T-cell (primary cell): ENCODE measurements around the gene DDIAS. TPM values are rescaled to one million over a fixed set of nuclear protein-coding genes. Genes with fewer than 3 reads are reported as not detected.
"Not testable (repeated sequence)": the region's sequence is repeated elsewhere in the genome, so short reads cannot be mapped to it uniquely, and the experiment has no call there.

ENCODE experiments used
- ATAC-seq, 4 experiments: fragments of 200-7000 bp in 3 of 4; fragments of 150-1000 bp in 1 of 4; cut with Tn5 transposase; replicated peaks in 1 of 4; 1 replicate in 3 of 4; 2 replicates in 1 of 4; pipeline ENCODE4 v1.10.0; 2021; ENCODE audit warnings: moderate library complexity in 3 of 4, mild to moderate bottlenecking in 2 of 4, moderate number of reproducible peaks in 1 of 4
- CTCF ChIA-PET, 2 donors: fragments of 300-600 bp; sonication (Branson Sonifier 250); formaldehyde crosslinking; loops; one replicate each; lab custom pipeline; 2022; ENCODE audit warnings: antibody characterized with exemption in 2 of 2; lab: Charles Lee
- POLR2A ChIA-PET, 2 donors: fragments of 300-600 bp; sonication (Branson Sonifier 250); formaldehyde crosslinking; loops; one replicate each; lab custom pipeline; 2022; ENCODE audit warnings: antibody characterized with exemption in 2 of 2; lab: Charles Lee
- DNase-seq, 35 experiments: peaks; one replicate each; pipeline versions ENCODE4 v3.0.0 to v3.0.0-alpha.2; 2013 to 2023
- H3K27ac ChIP-seq: one replicate; pipeline ENCODE4 v1.5.1; 2013; ENCODE audit warnings: low read length
- H3K27me3 ChIP-seq, 2 experiments: replicated peaks in 1 of 2; 1 replicate in 1 of 2; 2 replicates in 1 of 2; pipeline versions ENCODE4 v1.6.1 to v1.7.0; 2013; ENCODE audit warnings: low read length in 1 of 2, mixed read lengths in 1 of 2; ENCODE audit not compliant: control insufficient read depth in 2 of 2, insufficient read depth in 2 of 2; ENCODE audit errors: extremely low read depth in 1 of 2
- H3K36me3 ChIP-seq, 2 donors: 1 replicate in 1 of 2; 2 replicates in 1 of 2; pipeline versions ENCODE4 v1.6.1 to v1.7.0; 2013; ENCODE audit warnings: low read length in 1 of 2; ENCODE audit not compliant: control insufficient read depth in 2 of 2, insufficient read depth in 1 of 2; ENCODE audit errors: extremely low read depth in 1 of 2
- H3K4me1 ChIP-seq, 2 experiments: 1 replicate in 1 of 2; 2 replicates in 1 of 2; pipeline versions ENCODE4 v1.6.1 to v1.7.0; 2013; ENCODE audit warnings: low read length in 2 of 2, mixed read lengths in 1 of 2; ENCODE audit not compliant: insufficient read depth in 2 of 2, control insufficient read depth in 1 of 2; ENCODE audit errors: extremely low read depth in 1 of 2
- H3K4me3 ChIP-seq, 2 donors: 1 replicate in 1 of 2; 2 replicates in 1 of 2; pipeline versions ENCODE4 v1.5.1 to v1.7.0; 2013; ENCODE audit warnings: mild to moderate bottlenecking in 2 of 2, low read length in 1 of 2, moderate library complexity in 1 of 2; ENCODE audit not compliant: control insufficient read depth in 1 of 2; ENCODE audit errors: extremely low read depth in 1 of 2
- H3K9me3 ChIP-seq: 2 replicates; pipeline ENCODE4 v1.7.0; 2013
- H3K27ac Mint-ChIP-seq, 2 donors: one replicate each; pipeline ENCODE4 v1.8.0; 2020 to 2021; ENCODE audit warnings: mild to moderate bottlenecking in 2 of 2, mixed read lengths in 2 of 2
- H3K27me3 Mint-ChIP-seq, 2 donors: one replicate each; pipeline ENCODE4 v1.8.0; 2021 to 2022; ENCODE audit warnings: mixed read lengths in 2 of 2
- H3K36me3 Mint-ChIP-seq: one replicate; pipeline ENCODE4 v1.8.0; 2021; ENCODE audit warnings: mixed read lengths
- H3K4me1 Mint-ChIP-seq, 3 donors: one replicate each; pipeline ENCODE4 v1.8.0; 2020 to 2022; ENCODE audit warnings: mixed read lengths in 3 of 3, mild to moderate bottlenecking in 1 of 3
- H3K4me3 Mint-ChIP-seq, 3 donors: one replicate each; pipeline ENCODE4 v1.8.0; 2020 to 2022; ENCODE audit warnings: mild to moderate bottlenecking in 3 of 3, mixed read lengths in 3 of 3, moderate library complexity in 3 of 3
- H3K9me3 Mint-ChIP-seq, 3 donors: one replicate each; pipeline ENCODE4 v1.8.0; 2020 to 2022; ENCODE audit warnings: mixed read lengths in 3 of 3
- WGBS: methylation state at CpG from one replicate; pipeline ENCODE4 v1.1.5; 2013; ENCODE audit warnings: missing lambda C conversion rate; ENCODE audit not compliant: insufficient coverage; 5-methylcytosine and 5-hydroxymethylcytosine counted together
- total RNA-seq, 35 experiments: library from RNA in 6 of 35; stranded (reverse) in 6 of 35; fragments of 120-200 nt in 1 of 35; gene quantifications; one replicate each; pipeline versions ENCODE4 v1.2.1 to v1.2.4 and lab custom pipeline; 2013 to 2026

The DDIAS gene
- total RNA-seq, 5 donors from 2014 or later (not counting 1 experiment from before 2014, with no cell fraction given) = 0.55 to 1.9 (median 1.3) TPM

GRCh38 chr11:82922396-82923173 lies 21.0 kb downstream of the DDIAS start:
- WGBS = 92% methylated on average over 8 of the region's 8 CpGs
- H3K36me3 Mint-ChIP-seq = peaks cover 13% of the 10 kb centered on the region
- not testable (repeated sequence) for H3K36me3 ChIP-seq, H3K27me3 ChIP-seq, H3K9me3 ChIP-seq, H3K27me3 Mint-ChIP-seq, H3K27ac ChIP-seq, DNase-seq, H3K4me3 ChIP-seq, ATAC-seq
- ChIA-PET CTCF (interaction anchor here in 1 of 2 donors (0.6 kb wide), 1 partner anchor 331 kb away, joined by 3 read pairs; no protein-coding TSS in a partner anchor), POLR2A (interaction anchor here in 1 of 2 donors (0.6 kb wide), 1 partner anchor 8 kb away, joined by 3 read pairs; no protein-coding TSS in a partner anchor)
- H3K4me3 Mint-ChIP-seq = peak overlapping the region in 1 of 3 donors; percentile 75
- H3K4me1 ChIP-seq = peaks cover 6 to 22% of the 10 kb centered on the region in 2 experiments
- H3K4me1 Mint-ChIP-seq = peaks cover 54 to 59% (median 58%) of the 10 kb centered on the region in 3 donors
- H3K27ac Mint-ChIP-seq = peak overlapping the region; percentile 79 to 82
- peaks cover 4 to 10% (median 5%) of the 10 kb centered on the region in 3 donors for H3K9me3 Mint-ChIP-seq

DNA sequence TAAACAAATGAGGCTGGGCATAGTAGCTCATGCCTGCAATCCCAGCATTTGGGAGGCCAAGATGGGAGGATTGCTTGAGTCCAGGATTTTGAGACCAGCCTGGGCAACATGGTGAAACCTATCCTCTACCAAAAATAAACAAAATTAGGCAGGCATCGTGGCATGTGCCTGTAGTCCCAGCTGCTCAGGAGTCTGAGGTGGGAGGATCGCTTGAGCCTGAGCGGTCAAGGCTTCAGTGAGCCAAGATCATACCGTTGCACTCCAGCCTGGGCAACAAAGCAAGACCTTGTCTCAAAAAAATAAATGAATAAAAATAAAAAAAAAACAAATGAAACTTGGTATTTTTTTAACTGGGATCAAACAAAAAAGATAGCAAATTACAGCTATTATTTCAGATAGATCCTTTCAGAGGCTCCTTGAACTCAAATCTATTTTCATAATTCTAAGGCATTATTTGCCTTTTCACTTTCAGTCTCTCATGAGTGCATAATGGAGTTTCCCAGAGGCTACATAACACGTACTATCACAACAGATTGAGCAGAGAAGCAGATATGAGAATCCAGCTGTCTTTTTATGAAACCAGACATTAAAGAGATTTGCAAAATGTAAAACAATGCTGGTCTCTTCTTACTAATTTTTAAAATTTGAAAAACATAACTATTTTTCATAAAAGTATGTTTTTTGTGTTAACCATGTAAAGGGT lies 23.1 kb downstream of the DDIAS start:
- Histone ChIP-seq H3K9me3 (no peaks in the 10 kb centered on the region), H3K27me3 (no peaks in the 10 kb centered on the region), H3K36me3 (no peaks in the 10 kb centered on the region), H3K4me3 (no peak overlapping the region), H3K4me1 (peaks cover 3 to 21% of the 10 kb centered on the region in 2 experiments), H3K27ac (no peak overlapping the region)
- peaks cover 46 to 48% (median 46%) of the 10 kb centered on the region in 3 donors for H3K4me1 Mint-ChIP-seq
- no peaks in the 10 kb centered on the region for H3K27me3 Mint-ChIP-seq
- H3K4me3 Mint-ChIP-seq = no peak overlapping the region
- no peak overlapping the region for H3K27ac Mint-ChIP-seq
- CTCF ChIA-PET = interaction anchor here (0.7 to 1.7 kb wide), 3 partner anchors 10 to 58 kb away, joined by 3 to 4 read pairs (median 3); no protein-coding TSS in a partner anchor
- DNase-seq (no peak), ATAC-seq (no peak)
- H3K36me3 Mint-ChIP-seq = peaks cover 3% of the 10 kb centered on the region
- WGBS = 100% methylated on average over 1 of the region's 5 CpGs
- POLR2A ChIA-PET = interaction anchor here in 1 of 2 donors (0.6 kb wide), 1 partner anchor 38 kb away, joined by 3 read pairs; no protein-coding TSS in a partner anchor
- H3K9me3 Mint-ChIP-seq = peaks cover 0 to 5% (median 4%) of the 10 kb centered on the region in 3 donors

DNA sequence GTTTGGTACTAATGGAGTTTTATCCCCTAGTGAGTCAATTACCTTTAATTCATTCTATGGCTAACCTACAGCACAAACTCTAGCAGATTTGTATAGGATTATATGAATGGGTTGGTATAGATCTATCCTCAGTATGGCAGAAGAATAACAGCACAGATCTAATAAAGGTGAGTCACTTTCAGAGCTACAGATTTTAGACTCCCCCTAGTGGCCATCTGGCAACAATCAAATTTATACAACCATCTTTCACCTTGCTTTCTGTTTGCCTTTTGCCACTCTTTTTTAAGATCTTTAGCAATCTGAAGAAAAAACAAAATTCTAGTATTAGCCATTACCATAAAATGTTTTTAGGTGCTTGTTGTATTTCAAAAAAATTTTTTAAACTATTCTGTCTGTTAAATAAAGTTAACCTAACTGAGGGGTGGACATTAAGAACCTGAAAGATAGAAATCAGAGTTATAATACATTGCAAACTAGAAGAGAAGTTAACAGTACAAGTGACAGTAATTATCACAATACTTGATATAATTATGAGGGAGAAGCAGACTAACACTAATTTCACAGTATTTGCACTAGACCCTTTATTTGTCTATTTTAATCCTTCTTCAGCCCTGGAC lies 25.8 kb downstream of the DDIAS start:
- ChIA-PET POLR2A (interaction anchor here in 1 of 2 donors (0.6 kb wide), 1 partner anchor 27 kb away, joined by 3 read pairs; the partner anchor contains the start of gene PRCP), CTCF (interaction anchor here (0.5 to 1.8 kb wide), 16 partner anchors 8 to 136 kb away, joined by 3 to 18 read pairs (median 3); partner anchors contain the start of genes DDIAS (in 1 of the 2) and PRCP (in 1 of the 2))
- Mint-ChIP-seq H3K27ac (peak overlapping the region; percentile 57 to 61), H3K36me3 (peaks cover 3% of the 10 kb centered on the region), H3K4me1 (peaks cover 36 to 39% (median 37%) of the 10 kb centered on the region in 3 donors), H3K27me3 (no peaks in the 10 kb centered on the region), H3K4me3 (peak overlapping the region in 1 of 3 donors; percentile 31), H3K9me3 (no peaks in the 10 kb centered on the region)
- H3K27ac ChIP-seq = no peak overlapping the region
- no peaks in the 10 kb centered on the region for H3K36me3 ChIP-seq
- H3K4me3 ChIP-seq = no peak overlapping the region
- ATAC-seq = peak; percentile 82 to 91 (median 88)
- peak in 19 of 35 experiments; percentile 4 to 80 (median 25) for DNase-seq
- peaks cover 6 to 17% of the 10 kb centered on the region in 2 experiments for H3K4me1 ChIP-seq
- no peaks in the 10 kb centered on the region for H3K9me3 ChIP-seq
- no peaks in the 10 kb centered on the region for H3K27me3 ChIP-seq

- POLR2A ChIA-PET = no interaction called here
- no peak for ATAC-seq
- Mint-ChIP-seq H3K4me3 (no peak overlapping the region), H3K36me3 (peaks cover 1% of the 10 kb centered on the region), H3K9me3 (no peaks in the 10 kb centered on the region), H3K27me3 (no peaks in the 10 kb centered on the region), H3K4me1 (peaks cover 38 to 46% (median 42%) of the 10 kb centered on the region in 3 donors), H3K27ac (no peak overlapping the region)
- CTCF ChIA-PET = interaction anchor here (0.6 to 2.5 kb wide), 5 partner anchors 27 to 193 kb away, joined by 3 to 7 read pairs (median 6); no protein-coding TSS in a partner anchor
- no peak for DNase-seq
- Histone ChIP-seq H3K27me3 (no peaks in the 10 kb centered on the region), H3K4me3 (no peak overlapping the region), H3K4me1 (peaks cover 8 to 26% of the 10 kb centered on the region in 2 experiments), H3K36me3 (no peaks in the 10 kb centered on the region), H3K27ac (no peak overlapping the region), H3K9me3 (no peaks in the 10 kb centered on the region)
- no CpG with 5 or more reads among the region's 10 CpGs for WGBS
Measured at GRCh38 chr11:82929121-82929520, 27.6 kb downstream of the DDIAS start.

- Mint-ChIP-seq H3K27ac (peak overlapping the region in 1 of 2 donors; percentile 44), H3K9me3 (no peaks in the 10 kb centered on the region), H3K4me1 (peaks cover 37 to 46% (median 42%) of the 10 kb centered on the region in 3 donors), H3K4me3 (no peak overlapping the region), H3K27me3 (no peaks in the 10 kb centered on the region), H3K36me3 (no peaks in the 10 kb centered on the region)
- peaks cover 8 to 26% of the 10 kb centered on the region in 2 experiments for H3K4me1 ChIP-seq
- ChIA-PET POLR2A (interaction anchor here (0.8 to 0.9 kb wide), 3 partner anchors 28 to 30 kb away, joined by 3 to 11 read pairs (median 3); partner anchors contain the start of gene DDIAS (in 1 of the 2)), CTCF (interaction anchor here (0.6 to 2.5 kb wide), 10 partner anchors 18 to 212 kb away, joined by 3 to 9 read pairs (median 4); no protein-coding TSS in a partner anchor)
- H3K27ac ChIP-seq = no peak overlapping the region
- DNase-seq (no peak), ATAC-seq (no peak)
- no peaks in the 10 kb centered on the region for H3K27me3 ChIP-seq
- no peaks in the 10 kb centered on the region for H3K36me3 ChIP-seq
- no peaks in the 10 kb centered on the region for H3K9me3 ChIP-seq
- no CpG with 5 or more reads among the region's 3 CpGs for WGBS
- no peak overlapping the region for H3K4me3 ChIP-seq
Measured at GRCh38 chr11:82930229-82930628, 28.7 kb downstream of the DDIAS start.
